HepG2 (cell line): ENCODE results near the gene RNGTT. TPM values are rescaled to one million over a fixed set of nuclear protein-coding genes. Genes with fewer than 3 reads are reported as not detected.

Experiments used
- AHDC1 ChIP-seq: sonication (generic); formaldehyde crosslinking; IDR thresholded peaks from 2 replicates; pipeline ENCODE4 v1.5.1; 2020; ENCODE audit warnings: mild to moderate bottlenecking, missing genetic modification reagents, borderline replicate concordance
- HINFP ChIP-seq: sonication (generic); formaldehyde crosslinking; IDR thresholded peaks from 2 replicates; pipeline ENCODE4 v1.4.0; 2020; ENCODE audit warnings: low read depth, mild to moderate bottlenecking, missing genetic modification reagents
- HOXA7 ChIP-seq: sonication (generic); formaldehyde crosslinking; IDR thresholded peaks from 2 replicates; pipeline ENCODE4 v1.8.1; 2022; ENCODE audit warnings: mild to moderate bottlenecking, missing genetic modification reagents, moderate library complexity
- MTF2 ChIP-seq: sonication (generic); formaldehyde crosslinking; IDR thresholded peaks from 2 replicates; pipeline ENCODE4 v1.5.0; 2020; ENCODE audit warnings: missing genetic modification reagents, borderline replicate concordance
- PLSCR1 ChIP-seq: sonication (generic); formaldehyde crosslinking; IDR thresholded peaks from 2 replicates; pipeline ENCODE4 v1.5.0; 2020; ENCODE audit warnings: missing genetic modification reagents, mild to moderate bottlenecking, borderline replicate concordance
- SKIL ChIP-seq: sonication (generic); formaldehyde crosslinking; IDR thresholded peaks from 2 replicates; pipeline ENCODE4 v1.8.0; 2022; ENCODE audit warnings: missing genetic modification reagents, mild to moderate bottlenecking, moderate library complexity, borderline replicate concordance
- TMF1 ChIP-seq: sonication (generic); formaldehyde crosslinking; IDR thresholded peaks from 2 replicates; pipeline ENCODE4 v1.8.1; 2022; ENCODE audit warnings: low read depth, missing genetic modification reagents
- ZFP41 ChIP-seq: sonication (generic); formaldehyde crosslinking; IDR thresholded peaks from 2 replicates; pipeline ENCODE4 v1.4.0; 2020; ENCODE audit warnings: mild to moderate bottlenecking, missing genetic modification reagents, borderline replicate concordance
- ZFYVE20 ChIP-seq: sonication (generic); formaldehyde crosslinking; IDR thresholded peaks from 2 replicates; pipeline ENCODE4 v1.8.0; 2023; ENCODE audit warnings: low read depth, mild to moderate bottlenecking, moderate library complexity, missing genetic modification reagents, borderline replicate concordance
- ZNF138 ChIP-seq: sonication (generic); formaldehyde crosslinking; IDR thresholded peaks from 2 replicates; pipeline ENCODE4 v1.5.0; 2020; ENCODE audit warnings: mild to moderate bottlenecking, low read depth, missing genetic modification reagents
- ZNF256 ChIP-seq: sonication (generic); formaldehyde crosslinking; conservative IDR thresholded peaks from 2 replicates; pipeline ENCODE4 v1.4.0; 2020; ENCODE audit warnings: missing genetic modification reagents
- ZNF3 ChIP-seq: IDR thresholded peaks from 2 replicates; pipeline ENCODE4 v1.7.0; 2017; ENCODE audit warnings: inconsistent platforms
- ZNF30 ChIP-seq: sonication (generic); formaldehyde crosslinking; IDR thresholded peaks from 2 replicates; pipeline ENCODE4 v1.5.0; 2020; ENCODE audit warnings: mild to moderate bottlenecking, missing genetic modification reagents
- ZNF326 ChIP-seq: sonication (generic); formaldehyde crosslinking; IDR thresholded peaks from 2 replicates; pipeline ENCODE4 v1.4.0; 2020; ENCODE audit warnings: missing genetic modification reagents, borderline replicate concordance
- ZNF512 ChIP-seq: sonication (generic); formaldehyde crosslinking; IDR thresholded peaks from 2 replicates; pipeline ENCODE4 v1.4.0; 2020; ENCODE audit warnings: mild to moderate bottlenecking, missing genetic modification reagents
- ZNF572 ChIP-seq: sonication (generic); formaldehyde crosslinking; IDR thresholded peaks from 2 replicates; pipeline ENCODE4 v1.5.1; 2020; ENCODE audit warnings: mild to moderate bottlenecking, missing genetic modification reagents
- polyA plus RNA-seq, 8 experiments: library from polyadenylated mRNA; depleted of rRNA in 3 of 8; stranded (reverse) in 7 of 8; unstranded in 1 of 8; fragments of >200 nt; fragmentation: Illumina TruSeq in 4 of 8; extraction: Trizol in 4 of 8; gene quantifications; 2 replicates each; pipeline versions ENCODE4 v1.2.1 to v1.2.3, GENCODE V29; 2011 to 2016; ENCODE audit warnings: low read depth in 4 of 8, missing spikeins in 1 of 8, mixed read lengths in 1 of 8; ENCODE audit not compliant: insufficient read depth in 1 of 8
- total RNA-seq, 5 experiments: library from RNA; depleted of rRNA; stranded (reverse); fragments of >200 nt; fragmentation: Illumina TruSeq; extraction: Trizol; gene quantifications; 2 replicates each; pipeline ENCODE4 v1.2.3, GENCODE V29; 2016; ENCODE audit warnings: low read depth in 1 of 5

The RNGTT gene
- total and polyA plus RNA-seq, 2 of the 13 experiments (the other 11 are each of a cell fraction or from before 2014, with no cell fraction given), result 6.0 to 22.6 TPM

- TF ChIP-seq AHDC1 (CRISPR knock-in tag), result peak; percentile 100
- TF ChIP-seq ZNF138, result no peak
- no peak for TF ChIP-seq ZFYVE20 (CRISPR knock-in tag)
- TF ChIP-seq ZNF326 (CRISPR knock-in tag), result no peak
- TF ChIP-seq TMF1 (CRISPR knock-in tag), result no peak
- TF ChIP-seq HOXA7 (CRISPR knock-in tag), result no peak
- TF ChIP-seq ZNF3, result peak; percentile 49; the same call in 1 of the 2 replicates
- no peak for TF ChIP-seq HINFP
- no peak for TF ChIP-seq MTF2 (CRISPR knock-in tag)
- TF ChIP-seq ZNF256 (CRISPR knock-in tag), result no peak
- TF ChIP-seq ZNF30 (CRISPR knock-in tag), result no peak
- no peak for TF ChIP-seq SKIL (CRISPR knock-in tag)
- no peak for TF ChIP-seq ZFP41
- no peak for TF ChIP-seq ZNF572 (CRISPR knock-in tag)
- TF ChIP-seq ZNF512 (CRISPR knock-in tag), result no peak
- no peak for TF ChIP-seq PLSCR1 (CRISPR knock-in tag)
These were observed 253.6 kb downstream of the RNGTT start (continued) for GRCh38 chr6:88709819-88710246.
